Natural killer cell (primary cell): Measurements from ENCODE around the gene GATA6. TPM values are rescaled to one million over a fixed set of nuclear protein-coding genes. Genes with fewer than 3 reads are reported as not detected.
"Not testable (repeated sequence)": the region's sequence is repeated elsewhere in the genome, so short reads cannot be mapped to it uniquely, and the experiment has no call there.

ENCODE experiments used
- ATAC-seq, 3 donors: fragments of 150-1000 bp in 2 of 3; fragments of 200-7000 bp in 1 of 3; cut with Tn5 transposase; 1 replicate in 1 of 3; 2 replicates in 2 of 3; pipeline ENCODE4 v1.10.0; 2021; ENCODE audit warnings: mild to moderate bottlenecking in 2 of 3, moderate library complexity in 2 of 3
- DNase-seq, 2 donors: peaks; one replicate each; pipeline versions ENCODE4 v3.0.0 to v3.0.0-alpha.2; 2013 to 2021; ENCODE audit warnings: mixed read lengths in 1 of 2
- H3K27ac ChIP-seq: one replicate; pipeline ENCODE4 v1.5.1; 2013; ENCODE audit warnings: mild to moderate bottlenecking, low read length
- H3K27me3 ChIP-seq: one replicate; pipeline ENCODE4 v1.6.1; 2013; ENCODE audit warnings: low read length; ENCODE audit not compliant: control insufficient read depth, insufficient read depth
- H3K36me3 ChIP-seq: one replicate; pipeline ENCODE4 v1.6.1; 2013; ENCODE audit warnings: low read length; ENCODE audit not compliant: control insufficient read depth, insufficient read depth
- H3K4me1 ChIP-seq: one replicate; pipeline ENCODE4 v1.6.1; 2013; ENCODE audit warnings: low read length; ENCODE audit not compliant: control insufficient read depth, insufficient read depth
- H3K4me3 ChIP-seq: one replicate; pipeline ENCODE4 v1.5.1; 2013; ENCODE audit warnings: low read length
- H3K9me3 ChIP-seq: one replicate; pipeline ENCODE4 v1.6.1; 2013; ENCODE audit warnings: low read length; ENCODE audit not compliant: control insufficient read depth, insufficient read depth
- H3K27ac Mint-ChIP-seq, 2 donors: one replicate each; pipeline ENCODE4 v1.8.0; 2022; ENCODE audit warnings: mild to moderate bottlenecking in 2 of 2, mixed read lengths in 2 of 2, moderate library complexity in 1 of 2
- H3K27me3 Mint-ChIP-seq, 2 donors: one replicate each; pipeline ENCODE4 v1.8.0; 2022; ENCODE audit warnings: low read depth in 2 of 2, mixed read lengths in 2 of 2
- H3K36me3 Mint-ChIP-seq: one replicate; pipeline ENCODE4 v1.8.0; 2022; ENCODE audit warnings: mixed read lengths
- H3K4me1 Mint-ChIP-seq, 2 donors: one replicate each; pipeline ENCODE4 v1.8.0; 2022; ENCODE audit warnings: mixed read lengths in 2 of 2
- H3K4me3 Mint-ChIP-seq: one replicate; pipeline ENCODE4 v1.8.0; 2022; ENCODE audit warnings: mild to moderate bottlenecking, moderate library complexity, mixed read lengths
- H3K9me3 Mint-ChIP-seq, 2 donors: one replicate each; pipeline ENCODE4 v1.8.0; 2022; ENCODE audit warnings: mixed read lengths in 2 of 2
- CTCF ChIP-seq: fragments of 200-600 bp; IDR thresholded peaks from one replicate; pipeline ENCODE4 v1.8.0; 2022; ENCODE audit warnings: antibody characterized with exemption
- WGBS: methylation state at CpG from one replicate; pipeline ENCODE4 v1.1.7; 2013; ENCODE audit warnings: missing lambda C conversion rate; ENCODE audit not compliant: insufficient coverage; 5-methylcytosine and 5-hydroxymethylcytosine counted together
- intact Hi-C: fragments of 100-400 bp; cut with micrococcal nuclease; formaldehyde crosslinking; loops from one replicate; pipeline ENCODE4 v1.14.2; 2022
- total RNA-seq, 4 donors: library from RNA; stranded (reverse); fragments of 120-200 nt in 1 of 4; gene quantifications; one replicate each; pipeline versions ENCODE4 v1.2.3 to v1.2.4, GENCODE V29; 2013 to 2022

GATA6 gene
- total RNA-seq, 3 donors from 2014 or later (not counting 1 experiment from before 2014, with no cell fraction given): 0.54 to 1.1 (median 1.0) TPM

GRCh38 chr18:22182884-22183697, 13.7 kb downstream of the GATA6 start:
- intact Hi-C loops: no loop called here
- DNase-seq (no peak), ATAC-seq (no peak)
- H3K4me1 ChIP-seq: no peaks in the 10 kb centered on the region
- H3K27ac Mint-ChIP-seq: no peak overlapping the region
- 79% methylated on average over 2 of the region's 4 CpGs for WGBS
- H3K27me3 Mint-ChIP-seq: peaks cover 14 to 24% of the 10 kb centered on the region in 2 donors
- H3K4me3 Mint-ChIP-seq: no peak overlapping the region
- no peak for TF ChIP-seq CTCF
- no peaks in the 10 kb centered on the region for H3K9me3 Mint-ChIP-seq
- no peaks in the 10 kb centered on the region for H3K9me3 ChIP-seq
- H3K27me3 ChIP-seq: peaks cover 16% of the 10 kb centered on the region
- no peaks in the 10 kb centered on the region for H3K4me1 Mint-ChIP-seq
- H3K36me3 Mint-ChIP-seq: no peaks in the 10 kb centered on the region
- H3K27ac ChIP-seq: no peak overlapping the region
- no peaks in the 10 kb centered on the region for H3K36me3 ChIP-seq
- no peak overlapping the region for H3K4me3 ChIP-seq

- no peaks in the 10 kb centered on the region for H3K4me1 ChIP-seq
- H3K27ac ChIP-seq: no peak overlapping the region
- H3K4me3 Mint-ChIP-seq: no peak overlapping the region
- no peaks in the 10 kb centered on the region for H3K9me3 Mint-ChIP-seq
- no peak for ATAC-seq
- H3K27me3 ChIP-seq: peaks cover 12% of the 10 kb centered on the region
- 78% methylated on average over 2 of the region's 3 CpGs for WGBS
- no peak overlapping the region for H3K4me3 ChIP-seq
- no peak overlapping the region for H3K27ac Mint-ChIP-seq
- H3K36me3 ChIP-seq: no peaks in the 10 kb centered on the region
- no peak for DNase-seq
- H3K4me1 Mint-ChIP-seq: no peaks in the 10 kb centered on the region
- no peaks in the 10 kb centered on the region for H3K36me3 Mint-ChIP-seq
- no peaks in the 10 kb centered on the region for H3K9me3 ChIP-seq
- intact Hi-C loops: no loop called here
- H3K27me3 Mint-ChIP-seq: peaks cover 13 to 24% of the 10 kb centered on the region in 2 donors
- no peak for TF ChIP-seq CTCF
Observed at GRCh38 chr18:22183698-22184170, 14.3 kb downstream of the GATA6 start.

- H3K27ac Mint-ChIP-seq, H3K27ac ChIP-seq, ATAC-seq, H3K36me3 Mint-ChIP-seq, H3K9me3 Mint-ChIP-seq, H3K36me3 ChIP-seq, H3K27me3 ChIP-seq, H3K4me3 Mint-ChIP-seq, H3K9me3 ChIP-seq, H3K4me1 ChIP-seq, H3K4me3 ChIP-seq, intact Hi-C loops, DNase-seq, H3K4me1 Mint-ChIP-seq: not testable (repeated sequence)
- WGBS: 98% methylated on average over 6 of the region's 8 CpGs
- peaks cover 13 to 24% of the 10 kb centered on the region in 2 donors for H3K27me3 Mint-ChIP-seq
Observed at GRCh38 chr18:22184573-22184972, 15.2 kb downstream of the GATA6 start.

- no peak overlapping the region for H3K27ac ChIP-seq
- H3K4me1 ChIP-seq: no peaks in the 10 kb centered on the region
- H3K27me3 ChIP-seq: peaks cover 6% of the 10 kb centered on the region
- no peaks in the 10 kb centered on the region for H3K9me3 ChIP-seq
- ATAC-seq: no peak
- no peak overlapping the region for H3K4me3 ChIP-seq
- 88% methylated on average over 6 of the region's 6 CpGs for WGBS
- intact Hi-C loops: no loop called here
- no peaks in the 10 kb centered on the region for H3K9me3 Mint-ChIP-seq
- no peaks in the 10 kb centered on the region for H3K4me1 Mint-ChIP-seq
- H3K36me3 ChIP-seq: no peaks in the 10 kb centered on the region
- H3K4me3 Mint-ChIP-seq: no peak overlapping the region
- peaks cover 8 to 20% of the 10 kb centered on the region in 2 donors for H3K27me3 Mint-ChIP-seq
- no peak for TF ChIP-seq CTCF
- DNase-seq: no peak
- no peak overlapping the region for H3K27ac Mint-ChIP-seq
- H3K36me3 Mint-ChIP-seq: no peaks in the 10 kb centered on the region
Observed at GRCh38 chr18:22185273-22185672, 15.9 kb downstream of the GATA6 start.
